Colonic mucosa (tissue), 4 donors: ENCODE measurements around the gene MRPL16. TPM values are rescaled to one million over a fixed set of nuclear protein-coding genes. Genes with fewer than 3 reads are reported as not detected.
"Not testable (repeated sequence)": the region's sequence is repeated elsewhere in the genome, so short reads cannot be mapped to it uniquely, and the experiment has no call there.

Experiments used
- DNase-seq: peaks from one replicate; pipeline ENCODE4 v3.0.0-alpha.2; 2020
- H3K27ac ChIP-seq: fragments of 200-600 bp; one replicate; pipeline ENCODE4 v1.8.0; 2021
- H3K27me3 ChIP-seq: fragments of 200-600 bp; one replicate; pipeline ENCODE4 v1.8.0; 2021
- H3K36me3 ChIP-seq: fragments of 200-600 bp; one replicate; pipeline ENCODE4 v1.8.0; 2021
- H3K4me1 ChIP-seq: fragments of 200-600 bp; one replicate; pipeline ENCODE4 v1.8.0; 2021; ENCODE audit warnings: mild to moderate bottlenecking
- H3K4me3 ChIP-seq: fragments of 200-600 bp; one replicate; pipeline ENCODE4 v1.8.0; 2021
- H3K9ac ChIP-seq, 2 donors: one replicate each; pipeline ENCODE4 v1.7.0; 2013; ENCODE audit warnings: control low read depth in 2 of 2, low read depth in 2 of 2, low read length in 2 of 2
- H3K9me3 ChIP-seq: fragments of 200-600 bp; one replicate; pipeline ENCODE4 v1.8.0; 2021
- intact Hi-C: fragments of 100-400 bp; cut with DNase I; formaldehyde crosslinking; loops from one replicate; pipeline ENCODE4 v1.14.1; 2022
- total RNA-seq, 2 donors: library from RNA; stranded (reverse); fragmentation: NEBNext Ultra II Directional in 1 of 2; extraction: Animal tissue kit (Norgen Biotek cat#: 25700) in 1 of 2; gene quantifications; one replicate each; pipeline ENCODE4 v1.2.1, GENCODE V29; 2021
- TF ChIP-seq, protein P1 (sequence below): fragments of 200-600 bp; IDR thresholded peaks from one replicate; pipeline ENCODE4 v1.8.0; 2022; ENCODE audit warnings: antibody characterized with exemption, mild to moderate bottlenecking
- donor health status: healthy.
- donor health status: DM: no; HTN: no; CAD: no.
- donor health status: DM: no; HTN: no; CAD: no.

The MRPL16 gene
- total RNA-seq, 2 donors from 2014 or later, result 51.6 to 91.3 TPM

- no peak overlapping the region for H3K27ac ChIP-seq
- H3K4me3 ChIP-seq, result no peak overlapping the region
- no peaks in the 10 kb centered on the region for H3K4me1 ChIP-seq
- intact Hi-C loops, result no loop called here
- TF ChIP-seq, protein P1, sequence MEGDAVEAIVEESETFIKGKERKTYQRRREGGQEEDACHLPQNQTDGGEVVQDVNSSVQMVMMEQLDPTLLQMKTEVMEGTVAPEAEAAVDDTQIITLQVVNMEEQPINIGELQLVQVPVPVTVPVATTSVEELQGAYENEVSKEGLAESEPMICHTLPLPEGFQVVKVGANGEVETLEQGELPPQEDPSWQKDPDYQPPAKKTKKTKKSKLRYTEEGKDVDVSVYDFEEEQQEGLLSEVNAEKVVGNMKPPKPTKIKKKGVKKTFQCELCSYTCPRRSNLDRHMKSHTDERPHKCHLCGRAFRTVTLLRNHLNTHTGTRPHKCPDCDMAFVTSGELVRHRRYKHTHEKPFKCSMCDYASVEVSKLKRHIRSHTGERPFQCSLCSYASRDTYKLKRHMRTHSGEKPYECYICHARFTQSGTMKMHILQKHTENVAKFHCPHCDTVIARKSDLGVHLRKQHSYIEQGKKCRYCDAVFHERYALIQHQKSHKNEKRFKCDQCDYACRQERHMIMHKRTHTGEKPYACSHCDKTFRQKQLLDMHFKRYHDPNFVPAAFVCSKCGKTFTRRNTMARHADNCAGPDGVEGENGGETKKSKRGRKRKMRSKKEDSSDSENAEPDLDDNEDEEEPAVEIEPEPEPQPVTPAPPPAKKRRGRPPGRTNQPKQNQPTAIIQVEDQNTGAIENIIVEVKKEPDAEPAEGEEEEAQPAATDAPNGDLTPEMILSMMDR, result no peak
- H3K36me3 ChIP-seq, result no peaks in the 10 kb centered on the region
- DNase-seq, result no peak
- no peak overlapping the region for H3K9ac ChIP-seq
- no peaks in the 10 kb centered on the region for H3K9me3 ChIP-seq
- H3K27me3 ChIP-seq, result no peaks in the 10 kb centered on the region
Measured at GRCh38 chr11:59818572-59818971, 8.0 kb upstream of the MRPL16 start.

DNA sequence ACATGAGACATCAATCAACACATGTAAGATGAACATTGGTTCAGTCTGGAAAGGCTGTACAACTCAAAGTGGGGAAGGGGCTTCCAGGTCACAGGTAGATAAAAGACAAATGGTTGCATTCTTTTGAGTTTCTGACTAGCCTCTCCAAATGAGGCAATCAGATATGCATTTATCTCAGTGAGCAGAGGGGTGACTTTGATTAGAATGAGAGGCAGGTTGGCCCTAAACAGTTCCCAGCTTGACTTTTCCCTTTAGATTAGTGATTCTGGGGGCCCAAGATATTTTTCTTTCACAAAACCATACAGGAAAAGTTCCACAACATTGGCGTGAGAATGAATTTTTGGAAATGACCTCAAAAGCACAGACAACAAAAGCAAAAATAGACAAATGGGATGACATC is 5.9 kb upstream of the MRPL16 start:
- H3K36me3 ChIP-seq, H3K27ac ChIP-seq, H3K4me1 ChIP-seq, H3K9ac ChIP-seq, H3K4me3 ChIP-seq, H3K9me3 ChIP-seq, H3K27me3 ChIP-seq, intact Hi-C loops, DNase-seq: not testable (repeated sequence)

DNA sequence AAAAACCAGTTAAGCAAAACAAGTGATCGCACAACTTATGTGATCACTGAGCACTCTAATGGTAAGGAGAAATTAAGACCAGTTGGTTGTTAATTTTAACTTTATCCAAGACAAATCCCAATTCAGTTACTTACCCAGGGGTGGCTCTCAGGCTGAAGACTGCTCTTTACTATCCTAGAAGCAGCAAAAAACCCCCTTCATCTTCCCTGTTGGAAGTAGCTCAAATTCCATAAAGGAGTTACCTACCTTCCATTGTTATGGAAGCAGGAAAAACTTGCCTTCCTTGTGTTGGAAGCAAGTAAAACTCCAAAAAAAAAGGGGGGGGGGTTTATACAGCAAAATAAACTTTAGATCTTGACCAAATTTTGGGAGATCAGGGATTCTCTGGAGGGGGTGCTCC is 5.2 kb upstream of the MRPL16 start:
- no peaks in the 10 kb centered on the region for H3K9me3 ChIP-seq
- no peak overlapping the region for H3K4me3 ChIP-seq
- no peaks in the 10 kb centered on the region for H3K36me3 ChIP-seq
- no peaks in the 10 kb centered on the region for H3K4me1 ChIP-seq
- intact Hi-C loops, result no loop called here
- TF ChIP-seq, protein P1, result no peak
- no peak for DNase-seq
- H3K27ac ChIP-seq, result no peak overlapping the region
- H3K9ac ChIP-seq, result no peak overlapping the region
- no peaks in the 10 kb centered on the region for H3K27me3 ChIP-seq

DNA sequence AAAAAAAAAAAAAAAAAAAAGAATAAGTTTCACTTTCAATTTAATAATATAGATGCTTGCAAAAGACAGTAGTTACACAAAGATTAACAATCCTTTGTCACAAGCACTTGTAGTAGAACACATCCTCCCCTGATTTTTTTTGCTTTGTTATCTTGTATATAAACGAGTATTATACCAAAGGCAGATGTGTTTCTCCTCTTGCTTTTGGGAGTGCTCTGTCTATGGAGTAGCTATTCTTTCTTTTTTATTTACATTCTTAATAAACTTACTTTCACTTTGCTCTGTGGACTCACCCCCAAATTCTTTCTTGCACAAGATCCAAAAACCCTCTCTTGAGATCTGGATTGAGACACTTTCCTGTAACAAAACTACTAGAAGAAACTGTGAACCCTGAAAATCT is 3.4 kb upstream of the MRPL16 start:
- Histone ChIP-seq H3K9me3 (no peaks in the 10 kb centered on the region), H3K27me3 (no peaks in the 10 kb centered on the region), H3K36me3 (no peaks in the 10 kb centered on the region), H3K4me1 (no peaks in the 10 kb centered on the region), H3K27ac (no peak overlapping the region), H3K9ac (no peak overlapping the region), H3K4me3 (no peak overlapping the region)
- TF ChIP-seq, protein P1, result no peak
- no peak for DNase-seq
- intact Hi-C loops, result no loop called here

GRCh38 chr11:59813364-59813763 is 2.8 kb upstream of the MRPL16 start:
- no peak overlapping the region for H3K9ac ChIP-seq
- no peak overlapping the region for H3K27ac ChIP-seq
- no peaks in the 10 kb centered on the region for H3K9me3 ChIP-seq
- TF ChIP-seq, protein P1, result no peak
- no peaks in the 10 kb centered on the region for H3K4me1 ChIP-seq
- DNase-seq, result no peak
- no peaks in the 10 kb centered on the region for H3K36me3 ChIP-seq
- H3K4me3 ChIP-seq, result no peak overlapping the region
- H3K27me3 ChIP-seq, result no peaks in the 10 kb centered on the region
- intact Hi-C loops, result no loop called here

DNA sequence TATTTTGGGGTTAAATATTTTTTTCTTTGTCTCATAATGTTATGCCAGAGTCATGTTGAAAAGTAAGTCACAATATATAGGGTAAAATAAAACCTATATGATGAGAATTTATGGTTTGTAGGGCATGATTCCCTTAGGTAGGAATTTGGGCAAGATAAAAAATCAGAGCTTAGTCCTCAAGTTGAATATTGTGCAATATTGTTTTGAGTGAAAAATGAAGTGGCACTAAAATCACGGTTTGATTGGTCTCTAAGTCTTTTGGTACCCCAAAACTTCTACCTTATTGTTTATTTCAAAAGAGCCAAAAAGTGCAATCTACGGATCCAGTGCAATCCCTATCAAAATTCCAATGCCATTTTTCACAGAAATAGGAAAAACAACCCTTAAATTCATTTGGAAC is 1.6 kb upstream of the MRPL16 start:
- TF ChIP-seq, protein P1, result no peak
- H3K4me3 ChIP-seq, result no peak overlapping the region
- H3K9ac ChIP-seq, result no peak overlapping the region
- no peaks in the 10 kb centered on the region for H3K36me3 ChIP-seq
- H3K27me3 ChIP-seq, result no peaks in the 10 kb centered on the region
- H3K4me1 ChIP-seq, result no peaks in the 10 kb centered on the region
- no peak for DNase-seq
- no peak overlapping the region for H3K27ac ChIP-seq
- no peaks in the 10 kb centered on the region for H3K9me3 ChIP-seq
- intact Hi-C loops, result no loop called here
